Measurements from ENCODE around the gene SAFB. TPM values are rescaled to one million over a fixed set of nuclear protein-coding genes. Genes with fewer than 3 reads are reported as not detected.
A peak's percentile ranks its signal among the peaks of the same experiment; 100 is the strongest.

The SAFB gene
- total RNA-seq, 2 donors from 2014 or later, result 49.8 to 244 TPM

GRCh38 chr19:5579697-5580096 lies 43.2 kb upstream of the SAFB start:
- TF ChIP-seq CTCF (IDR thresholded peaks at IDR 0.05), result no peak
- TF ChIP-seq POLR2A (IDR thresholded peaks at IDR 0.05), result no peak
- Histone ChIP-seq H3K36me3 (replicated peaks in 1 of 2; ENCODE audit: insufficient read depth in 1 of 2, low read depth in 2 of 2) (no peaks in the 10 kb centered on the region), H3K27ac (no peak overlapping the region), H3K9me3 (no peaks in the 10 kb centered on the region), H3K27me3 (no peaks in the 10 kb centered on the region), H3K4me3 (no peak overlapping the region), H3K4me1 (peaks cover 5% of the 10 kb centered on the region)
- 92 to 100% methylated on average over 4 to 7 of the region's 7 CpGs for WGBS, 2 donors
- intact Hi-C loops (cut with DNase I), result loop anchor here (10.0 kb wide), 1 partner anchor 535 kb away; no protein-coding TSS in a partner anchor
- ATAC-seq (no peak), DNase-seq (no peak)

- Histone ChIP-seq H3K27ac (no peak overlapping the region), H3K9me3 (no peaks in the 10 kb centered on the region), H3K27me3 (no peaks in the 10 kb centered on the region), H3K4me3 (no peak overlapping the region), H3K4me1 (peaks cover 5% of the 10 kb centered on the region), H3K36me3 (replicated peaks in 1 of 2; ENCODE audit: insufficient read depth in 1 of 2, low read depth in 2 of 2) (no peaks in the 10 kb centered on the region)
- WGBS, 2 donors, result 55 to 95% methylated on average over 3 to 12 of the region's 12 CpGs
- DNase-seq (no peak), ATAC-seq (no peak)
- intact Hi-C loops (cut with DNase I), result loop anchor here (10.0 kb wide), 1 partner anchor 535 kb away; no protein-coding TSS in a partner anchor
- no peak for TF ChIP-seq CTCF (IDR thresholded peaks at IDR 0.05)
- TF ChIP-seq POLR2A (IDR thresholded peaks at IDR 0.05), result no peak
Measured at GRCh38 chr19:5580161-5580571, 42.7 kb upstream of the SAFB start.

- Histone ChIP-seq H3K27ac (peak overlapping the region in 3 of 4 donors; percentile 40 to 69 (median 66)), H3K4me3 (no peak overlapping the region), H3K36me3 (replicated peaks in 1 of 2; ENCODE audit: insufficient read depth in 1 of 2, low read depth in 2 of 2) (peaks cover 0 to 28% of the 10 kb centered on the region in 2 donors), H3K27me3 (no peaks in the 10 kb centered on the region), H3K9me3 (no peaks in the 10 kb centered on the region), H3K4me1 (peaks cover 10% of the 10 kb centered on the region)
- ATAC-seq, result peak; percentile 43
- DNase-seq, result peak in 3 of 4 donors; percentile 39 to 48 (median 45)
- 43 to 50% methylated on average over 7 to 28 of the region's 29 CpGs for WGBS, 2 donors
- TF ChIP-seq POLR2A (IDR thresholded peaks at IDR 0.05), result no peak
- TF ChIP-seq CTCF (IDR thresholded peaks at IDR 0.05), result no peak
- intact Hi-C loops (cut with DNase I), result loop anchor here (10.0 kb wide), 1 partner anchor 541 kb away; no protein-coding TSS in a partner anchor
Measured at GRCh38 chr19:5585461-5586299, 37.2 kb upstream of the SAFB start.

GRCh38 chr19:5586300-5587070 lies 36.4 kb upstream of the SAFB start:
- ATAC-seq, result no peak
- no peak for DNase-seq
- intact Hi-C loops (cut with DNase I), result loop anchor here (10.0 kb wide), 1 partner anchor 542 kb away; no protein-coding TSS in a partner anchor
- peak overlapping the region in 2 of 4 donors; percentile 66 to 69 for H3K27ac ChIP-seq
- TF ChIP-seq CTCF (IDR thresholded peaks at IDR 0.05) (no peak), POLR2A (IDR thresholded peaks at IDR 0.05) (no peak)
- 78 to 94% methylated on average over 10 to 26 of the region's 26 CpGs for WGBS, 2 donors
- peaks cover 10% of the 10 kb centered on the region for H3K4me1 ChIP-seq
- peaks cover 2 to 28% of the 10 kb centered on the region in 2 donors for H3K36me3 ChIP-seq (replicated peaks in 1 of 2; ENCODE audit: insufficient read depth in 1 of 2, low read depth in 2 of 2)
- H3K4me3 ChIP-seq, result no peak overlapping the region
- H3K27me3 ChIP-seq, result no peaks in the 10 kb centered on the region
- no peaks in the 10 kb centered on the region for H3K9me3 ChIP-seq

All from body of pancreas (tissue), 4 donors.